ENCODE measurements around the gene CFAP298. TPM values are rescaled to one million over a fixed set of nuclear protein-coding genes. Genes with fewer than 3 reads are reported as not detected.

Gene CFAP298
- total and polyA plus RNA-seq, 2 of the 13 experiments (the other 11 are each of a cell fraction or from before 2014, with no cell fraction given) = 21.2 to 62.2 TPM

GRCh38 chr21:32569261-32570230 lies 42.6 kb downstream of the CFAP298 start (continued):
- TF ChIP-seq ZBTB40 (IDR thresholded peaks at IDR 0.05) (no peak), ZBTB40 (CRISPR knock-in tag; IDR thresholded peaks at IDR 0.05) (peak; percentile 59; the same call in 1 of the 2 replicates), ISX (CRISPR knock-in tag; conservative IDR thresholded peaks at IDR 0.05) (0 out of 2 replicates have a peak, but pooled peaks have one; percentile 6), ZBTB3 (CRISPR knock-in tag; IDR thresholded peaks at IDR 0.05; ENCODE audit: borderline replicate concordance, low read depth) (peak; percentile 30; the same call in 1 of the 2 replicates), ZNF432 (CRISPR knock-in tag; IDR thresholded peaks at IDR 0.05; ENCODE audit: borderline replicate concordance) (peak; percentile 61; the same call in 1 of the 2 replicates), XRCC5 (optimal IDR thresholded peaks at IDR 0.05; ENCODE audit: low read length) (peak; percentile 68), CBX1 (IDR thresholded peaks at IDR 0.05; ENCODE audit: low read depth) (no peak), KAT8 (CRISPR knock-in tag; IDR thresholded peaks at IDR 0.05) (peak; percentile 64), ZNF770 (CRISPR knock-in tag; IDR thresholded peaks at IDR 0.05) (peak; percentile 82), CEBPB (IDR thresholded peaks at IDR 0.05; ENCODE audit: borderline replicate concordance, low read depth, low read length) (no peak), FOXA3 (CRISPR knock-in tag; IDR thresholded peaks at IDR 0.05) (peak; percentile 84), PHF21A (CRISPR knock-in tag; IDR thresholded peaks at IDR 0.05) (peak; percentile 56; the same call in 1 of the 2 replicates), ATF7-NPFF (CRISPR knock-in tag; IDR thresholded peaks at IDR 0.05; ENCODE audit: low read depth) (peak; percentile 36; the same call in 1 of the 2 replicates), FOXA1 (IDR thresholded peaks at IDR 0.05) (no peak), FOXA1 (CRISPR knock-in tag; IDR thresholded peaks at IDR 0.05) (peak; percentile 90), FOXP1 (IDR thresholded peaks at IDR 0.05) (peak; percentile 31; the same call in 1 of the 2 replicates), FOXP1 (CRISPR knock-in tag; IDR thresholded peaks at IDR 0.05) (peak; percentile 90), TFAP4 (IDR thresholded peaks at IDR 0.05; ENCODE audit: borderline replicate concordance, low read depth) (0 out of 2 replicates have a peak, but pooled peaks have one; percentile 3)

All from HepG2 (cell line).